Ishikawa (cell line): Measurements from ENCODE around the gene CCL5.

Experiments used
- CEBPB ChIP-seq: IDR thresholded peaks from 2 replicates; pipeline ENCODE4 v1.6.1; 2012
- CREB1 ChIP-seq: IDR thresholded peaks from 2 replicates; pipeline ENCODE4 v1.6.1; 2012; ENCODE audit warnings: low read depth
- EP300 ChIP-seq: IDR thresholded peaks from 2 replicates; pipeline ENCODE4 v1.6.1; 2012; ENCODE audit warnings: borderline replicate concordance
- FOXM1 ChIP-seq: IDR thresholded peaks from 2 replicates; pipeline ENCODE4 v1.6.1; 2012; ENCODE audit warnings: low read depth, borderline replicate concordance
- NFIC ChIP-seq: IDR thresholded peaks from 2 replicates; pipeline ENCODE4 v1.6.1; 2012
- RAD21 ChIP-seq: IDR thresholded peaks from 2 replicates; pipeline ENCODE4 v1.6.1; 2012; ENCODE audit warnings: low read depth
- TAF1 ChIP-seq: IDR thresholded peaks from 2 replicates; pipeline ENCODE4 v1.6.1; 2012; ENCODE audit warnings: low read depth, mild to moderate bottlenecking
- TCF12 ChIP-seq: IDR thresholded peaks from 2 replicates; pipeline ENCODE4 v1.6.1; 2012; ENCODE audit warnings: low read depth
- TEAD4 ChIP-seq: IDR thresholded peaks from 2 replicates; pipeline ENCODE4 v1.6.1; 2012
- YY1 ChIP-seq: IDR thresholded peaks from 2 replicates; pipeline ENCODE4 v1.6.1; 2012; ENCODE audit warnings: low read depth
- TF ChIP-seq, protein P1 (sequence below): IDR thresholded peaks from 2 replicates; pipeline ENCODE4 v1.6.1; 2012; ENCODE audit warnings: low read depth, mild to moderate bottlenecking
- TF ChIP-seq, protein P2 (sequence below): IDR thresholded peaks from 2 replicates; pipeline ENCODE4 v1.6.1; 2012
- TF ChIP-seq, protein P3 (sequence below): IDR thresholded peaks from 2 replicates; pipeline ENCODE4 v1.6.1; 2012

DNA sequence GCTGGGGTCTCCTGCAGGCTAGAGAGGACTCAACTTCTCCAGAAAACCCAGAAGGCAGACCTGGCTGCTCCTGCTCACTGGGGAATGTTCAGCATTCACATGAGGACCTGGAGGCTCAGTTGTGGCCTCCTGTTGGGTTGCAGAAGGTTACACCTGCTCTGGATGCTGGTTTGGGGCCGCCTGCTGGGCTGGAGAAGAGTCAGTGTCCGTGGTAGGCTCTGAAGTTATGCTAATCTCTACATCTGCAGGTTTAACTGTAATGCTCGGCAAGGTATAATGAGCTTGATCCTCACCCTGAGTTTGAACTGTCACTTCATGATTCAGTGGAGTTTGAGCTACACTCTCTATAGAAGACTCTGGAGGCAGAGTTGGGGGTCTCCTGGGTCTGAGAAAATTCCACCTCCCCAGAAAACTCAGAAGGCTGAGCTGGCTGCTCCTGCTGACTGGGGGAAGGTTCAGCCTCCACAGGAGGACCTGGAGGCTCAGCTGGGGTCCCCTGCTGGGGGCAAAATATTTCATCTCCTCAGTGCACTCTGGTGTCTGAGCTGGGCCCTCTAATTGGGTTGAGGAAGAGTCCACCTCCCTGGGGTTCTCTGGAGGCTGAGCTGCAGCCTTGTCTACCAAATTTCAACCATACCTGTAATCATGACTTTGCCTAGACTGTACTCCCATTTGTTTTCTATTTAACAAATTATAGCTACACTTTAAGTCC, 26.9 kb upstream of the CCL5 start:
- no peak for TF ChIP-seq RAD21
- TF ChIP-seq EP300: no peak
- TF ChIP-seq YY1: no peak
- no peak for TF ChIP-seq FOXM1
- TF ChIP-seq, protein P1, sequence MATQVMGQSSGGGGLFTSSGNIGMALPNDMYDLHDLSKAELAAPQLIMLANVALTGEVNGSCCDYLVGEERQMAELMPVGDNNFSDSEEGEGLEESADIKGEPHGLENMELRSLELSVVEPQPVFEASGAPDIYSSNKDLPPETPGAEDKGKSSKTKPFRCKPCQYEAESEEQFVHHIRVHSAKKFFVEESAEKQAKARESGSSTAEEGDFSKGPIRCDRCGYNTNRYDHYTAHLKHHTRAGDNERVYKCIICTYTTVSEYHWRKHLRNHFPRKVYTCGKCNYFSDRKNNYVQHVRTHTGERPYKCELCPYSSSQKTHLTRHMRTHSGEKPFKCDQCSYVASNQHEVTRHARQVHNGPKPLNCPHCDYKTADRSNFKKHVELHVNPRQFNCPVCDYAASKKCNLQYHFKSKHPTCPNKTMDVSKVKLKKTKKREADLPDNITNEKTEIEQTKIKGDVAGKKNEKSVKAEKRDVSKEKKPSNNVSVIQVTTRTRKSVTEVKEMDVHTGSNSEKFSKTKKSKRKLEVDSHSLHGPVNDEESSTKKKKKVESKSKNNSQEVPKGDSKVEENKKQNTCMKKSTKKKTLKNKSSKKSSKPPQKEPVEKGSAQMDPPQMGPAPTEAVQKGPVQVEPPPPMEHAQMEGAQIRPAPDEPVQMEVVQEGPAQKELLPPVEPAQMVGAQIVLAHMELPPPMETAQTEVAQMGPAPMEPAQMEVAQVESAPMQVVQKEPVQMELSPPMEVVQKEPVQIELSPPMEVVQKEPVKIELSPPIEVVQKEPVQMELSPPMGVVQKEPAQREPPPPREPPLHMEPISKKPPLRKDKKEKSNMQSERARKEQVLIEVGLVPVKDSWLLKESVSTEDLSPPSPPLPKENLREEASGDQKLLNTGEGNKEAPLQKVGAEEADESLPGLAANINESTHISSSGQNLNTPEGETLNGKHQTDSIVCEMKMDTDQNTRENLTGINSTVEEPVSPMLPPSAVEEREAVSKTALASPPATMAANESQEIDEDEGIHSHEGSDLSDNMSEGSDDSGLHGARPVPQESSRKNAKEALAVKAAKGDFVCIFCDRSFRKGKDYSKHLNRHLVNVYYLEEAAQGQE: no peak
- TF ChIP-seq TAF1: no peak
- TF ChIP-seq, protein P2, sequence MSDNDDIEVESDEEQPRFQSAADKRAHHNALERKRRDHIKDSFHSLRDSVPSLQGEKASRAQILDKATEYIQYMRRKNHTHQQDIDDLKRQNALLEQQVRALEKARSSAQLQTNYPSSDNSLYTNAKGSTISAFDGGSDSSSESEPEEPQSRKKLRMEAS: no peak
- no peak for TF ChIP-seq NFIC
- no peak for TF ChIP-seq CREB1
- no peak for TF ChIP-seq TEAD4
- no peak for TF ChIP-seq TCF12
- TF ChIP-seq CEBPB: no peak
- TF ChIP-seq, protein P3, sequence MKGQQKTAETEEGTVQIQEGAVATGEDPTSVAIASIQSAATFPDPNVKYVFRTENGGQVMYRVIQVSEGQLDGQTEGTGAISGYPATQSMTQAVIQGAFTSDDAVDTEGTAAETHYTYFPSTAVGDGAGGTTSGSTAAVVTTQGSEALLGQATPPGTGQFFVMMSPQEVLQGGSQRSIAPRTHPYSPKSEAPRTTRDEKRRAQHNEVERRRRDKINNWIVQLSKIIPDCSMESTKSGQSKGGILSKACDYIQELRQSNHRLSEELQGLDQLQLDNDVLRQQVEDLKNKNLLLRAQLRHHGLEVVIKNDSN: no peak
